A673 (cell line): Measurements from ENCODE around the gene SMARCC1.

Experiments
- CTCF ChIP-seq: fragments of 300-800, 200-600 bp; sonication (generic); conservative IDR thresholded peaks from 2 replicates; pipeline ENCODE4 v1.5.1; 2017; ENCODE audit warnings: low read depth, mild to moderate bottlenecking, antibody characterized with exemption, low read length, moderate library complexity, mixed read lengths
- EZH2 ChIP-seq: fragments of 200-600 bp; sonication (generic); IDR thresholded peaks from 2 replicates; pipeline ENCODE4 v1.6.1; 2017; ENCODE audit warnings: borderline replicate concordance, low read depth, mild to moderate bottlenecking, mixed read lengths, antibody characterized with exemption, low read length; ENCODE audit not compliant: poor library complexity, severe bottlenecking

- no peak for TF ChIP-seq CTCF
- TF ChIP-seq EZH2, result no peak
These were observed 93.2 kb downstream of the SMARCC1 start for GRCh38 chr3:47688488-47688887.
